CD14-positive monocyte (primary cell): ENCODE data around the gene KCNQ1. TPM values are rescaled to one million over a fixed set of nuclear protein-coding genes. Genes with fewer than 3 reads are reported as not detected.

Experiments
- DNase-seq, 3 donors: peaks; one replicate each; pipeline ENCODE4 v3.0.0-alpha.2; 2011 to 2022
- H2AFZ ChIP-seq: 2 replicates; pipeline ENCODE4 v1.6.0; 2012; ENCODE audit warnings: mild to moderate bottlenecking, low read depth, low read length, inconsistent platforms; ENCODE audit not compliant: insufficient read depth, poor library complexity, severe bottlenecking
- H3K27ac ChIP-seq, 2 donors: 1 replicate in 1 of 2; 2 replicates in 1 of 2; pipeline ENCODE4 v1.5.1; 2012 to 2013; ENCODE audit warnings: low read length in 2 of 2, control low read depth in 1 of 2, inconsistent platforms in 1 of 2, low read depth in 1 of 2, mild to moderate bottlenecking in 1 of 2
- H3K27me3 ChIP-seq, 2 donors: one replicate each; pipeline versions ENCODE4 v1.6.0 to v1.6.1; 2011 to 2013; ENCODE audit warnings: low read length in 2 of 2; ENCODE audit not compliant: control insufficient read depth in 2 of 2, insufficient read depth in 2 of 2
- H3K36me3 ChIP-seq, 2 donors: replicated peaks in 1 of 2; 1 replicate in 1 of 2; 2 replicates in 1 of 2; pipeline versions ENCODE4 v1.5.1 to v1.6.1; 2012 to 2013; ENCODE audit warnings: low read length in 2 of 2, control low read depth in 1 of 2, inconsistent platforms in 1 of 2, mild to moderate bottlenecking in 1 of 2; ENCODE audit not compliant: insufficient read depth in 2 of 2, control insufficient read depth in 1 of 2
- H3K4me1 ChIP-seq, 2 donors: 1 replicate in 1 of 2; 2 replicates in 1 of 2; pipeline versions ENCODE4 v1.5.1 to v1.6.1; 2012 to 2013; ENCODE audit warnings: low read length in 2 of 2, control low read depth in 1 of 2, inconsistent platforms in 1 of 2, mild to moderate bottlenecking in 1 of 2, moderate library complexity in 1 of 2; ENCODE audit not compliant: insufficient read depth in 2 of 2, control insufficient read depth in 1 of 2
- H3K4me2 ChIP-seq: replicated peaks from 2 replicates; pipeline ENCODE3; 2012; ENCODE audit warnings: low read length, moderate library complexity, mild to moderate bottlenecking; ENCODE audit not compliant: poor library complexity, severe bottlenecking; ENCODE audit errors: extremely low read depth
- H3K4me3 ChIP-seq, 3 experiments: fragments of 200-600 bp in 1 of 3; sonication (generic) in 1 of 3; replicated peaks in 1 of 3; 1 replicate in 2 of 3; 2 replicates in 1 of 3; pipeline ENCODE4 v1.5.1; 2011 to 2013; ENCODE audit warnings: low read length in 3 of 3, mild to moderate bottlenecking in 3 of 3, control low read depth in 2 of 3, low read depth in 2 of 3, inconsistent platforms in 1 of 3, moderate library complexity in 1 of 3
- H3K79me2 ChIP-seq: 2 replicates; pipeline ENCODE4 v1.6.0; 2012; ENCODE audit warnings: mild to moderate bottlenecking, control low read depth, inconsistent platforms, low read length, moderate library complexity; ENCODE audit not compliant: insufficient read depth
- H3K9ac ChIP-seq: 2 replicates; pipeline ENCODE4 v1.6.0; 2017; ENCODE audit warnings: low read length, mild to moderate bottlenecking; ENCODE audit not compliant: insufficient read depth, poor library complexity, severe bottlenecking
- H3K9me3 ChIP-seq, 2 donors: replicated peaks in 1 of 2; 1 replicate in 1 of 2; 2 replicates in 1 of 2; pipeline versions ENCODE4 v1.5.1 to v1.6.1; 2012 to 2013; ENCODE audit warnings: low read length in 2 of 2, control low read depth in 1 of 2; ENCODE audit not compliant: control insufficient read depth in 1 of 2, insufficient read depth in 1 of 2
- H4K20me1 ChIP-seq: 2 replicates; pipeline ENCODE4 v1.6.0; 2012; ENCODE audit warnings: mild to moderate bottlenecking, low read length, control low read depth, moderate library complexity; ENCODE audit not compliant: insufficient read depth
- H3K27ac Mint-ChIP-seq, 7 donors: one replicate each; pipeline ENCODE4 v1.8.0; 2020; ENCODE audit warnings: mild to moderate bottlenecking in 7 of 7, mixed read lengths in 7 of 7, moderate library complexity in 6 of 7, inconsistent platforms in 2 of 7
- H3K27me3 Mint-ChIP-seq, 3 donors: one replicate each; pipeline ENCODE4 v1.8.0; 2021 to 2022; ENCODE audit warnings: low read depth in 3 of 3, mild to moderate bottlenecking in 3 of 3, mixed read lengths in 3 of 3, moderate library complexity in 3 of 3, inconsistent platforms in 1 of 3
- H3K36me3 Mint-ChIP-seq, 2 donors: one replicate each; pipeline ENCODE4 v1.8.0; 2020; ENCODE audit warnings: mixed read lengths in 2 of 2, inconsistent platforms in 1 of 2, mild to moderate bottlenecking in 1 of 2
- H3K4me1 Mint-ChIP-seq: one replicate; pipeline ENCODE4 v1.8.0; 2020; ENCODE audit warnings: mild to moderate bottlenecking, mixed read lengths
- H3K4me3 Mint-ChIP-seq, 2 donors: one replicate each; pipeline ENCODE4 v1.8.0; 2020; ENCODE audit warnings: mild to moderate bottlenecking in 2 of 2, mixed read lengths in 2 of 2, moderate library complexity in 1 of 2
- H3K9me3 Mint-ChIP-seq, 7 donors: one replicate each; pipeline ENCODE4 v1.8.0; 2020 to 2022; ENCODE audit warnings: mixed read lengths in 7 of 7, mild to moderate bottlenecking in 6 of 7, moderate library complexity in 6 of 7, inconsistent platforms in 2 of 7
- WGBS: methylation state at CpG from one replicate; pipeline ENCODE4 v1.1.5; 2013; ENCODE audit warnings: missing lambda C conversion rate; ENCODE audit not compliant: insufficient coverage; 5-methylcytosine and 5-hydroxymethylcytosine counted together
- intact Hi-C, 2 donors: fragments of 100-400 bp; cut with micrococcal nuclease; formaldehyde crosslinking; loops; one replicate each; pipeline versions ENCODE4 v1.15.0 to v1.15.1; 2023
- polyA plus RNA-seq, 3 donors: library from polyadenylated mRNA; depleted of rRNA in 1 of 3; unstranded in 2 of 3; stranded (reverse) in 1 of 3; fragments of 300-500 nt in 2 of 3; fragments of >200 nt in 1 of 3; fragmentation: Illumina TruSeq in 2 of 3; gene quantifications; 1 replicate in 2 of 3; 2 replicates in 1 of 3; pipeline ENCODE4 v1.2.3, GENCODE V29; 2012 to 2021
- TF ChIP-seq, protein P1 (sequence below): fragments of 200-600 bp; IDR thresholded peaks from one replicate; pipeline ENCODE4 v1.8.0; 2022; ENCODE audit warnings: antibody characterized with exemption, mild to moderate bottlenecking

KCNQ1 gene
- polyA plus RNA-seq, 3 donors: 14.9 to 31.8 (median 21.6) TPM

DNA sequence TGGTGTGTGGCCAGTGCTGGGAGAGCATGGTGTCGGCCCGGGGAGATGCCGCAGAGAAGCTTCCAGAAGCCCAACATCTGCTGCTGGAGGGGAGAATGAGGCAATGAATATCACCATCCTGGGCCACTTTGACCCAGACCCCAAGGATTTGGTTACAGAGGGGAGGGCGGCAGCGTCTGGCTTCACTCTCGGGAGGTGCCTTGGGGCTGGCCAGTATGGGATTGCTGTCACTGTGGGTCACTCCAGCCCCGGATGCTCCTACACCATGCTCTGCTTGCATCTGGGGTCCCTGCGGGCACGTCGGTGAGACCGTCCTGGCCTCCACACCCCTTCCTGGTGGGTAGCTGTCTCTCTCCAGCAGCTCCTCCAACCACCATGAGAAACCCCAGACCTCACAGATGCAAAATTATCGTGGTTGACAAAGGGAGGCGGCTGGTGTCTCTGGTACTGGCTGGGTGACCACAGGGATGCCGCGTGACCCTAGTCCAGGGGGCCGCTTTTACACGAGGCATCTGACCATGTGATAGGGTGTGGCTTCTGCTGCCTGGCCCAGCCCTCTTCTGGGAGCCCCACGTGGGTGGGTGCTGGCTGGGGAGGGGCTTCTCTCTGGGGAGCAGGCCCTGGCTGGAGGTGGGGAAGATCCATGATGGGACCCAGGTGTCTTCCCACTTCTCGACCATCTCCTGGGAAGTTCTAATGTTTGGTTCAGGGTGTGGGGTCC is 5.7 kb downstream of the KCNQ1 start:
- no peak overlapping the region for H3K4me3 ChIP-seq
- Mint-ChIP-seq H3K4me1 (peaks cover 35% of the 10 kb centered on the region), H3K9me3 (peaks cover 0 to 9% (median 0%) of the 10 kb centered on the region in 7 donors), H3K36me3 (peaks cover 37 to 51% of the 10 kb centered on the region in 2 donors), H3K27me3 (peaks cover 0 to 3% (median 2%) of the 10 kb centered on the region in 3 donors), H3K4me3 (no peak overlapping the region), H3K27ac (no peak overlapping the region)
- peaks cover 33 to 35% of the 10 kb centered on the region in 2 donors for H3K4me1 ChIP-seq
- no peak overlapping the region for H3K4me2 ChIP-seq
- intact Hi-C loops: no loop called here
- H3K9me3 ChIP-seq: no peaks in the 10 kb centered on the region
- no peak overlapping the region for H3K9ac ChIP-seq
- peaks cover 80% of the 10 kb centered on the region for H3K79me2 ChIP-seq
- H4K20me1 ChIP-seq: peaks cover 100% of the 10 kb centered on the region
- no peak overlapping the region for H3K27ac ChIP-seq
- no peaks in the 10 kb centered on the region for H3K27me3 ChIP-seq
- no peak for DNase-seq
- no peak overlapping the region for H2AFZ ChIP-seq
- peaks cover 14 to 35% of the 10 kb centered on the region in 2 donors for H3K36me3 ChIP-seq
- TF ChIP-seq, protein P1, sequence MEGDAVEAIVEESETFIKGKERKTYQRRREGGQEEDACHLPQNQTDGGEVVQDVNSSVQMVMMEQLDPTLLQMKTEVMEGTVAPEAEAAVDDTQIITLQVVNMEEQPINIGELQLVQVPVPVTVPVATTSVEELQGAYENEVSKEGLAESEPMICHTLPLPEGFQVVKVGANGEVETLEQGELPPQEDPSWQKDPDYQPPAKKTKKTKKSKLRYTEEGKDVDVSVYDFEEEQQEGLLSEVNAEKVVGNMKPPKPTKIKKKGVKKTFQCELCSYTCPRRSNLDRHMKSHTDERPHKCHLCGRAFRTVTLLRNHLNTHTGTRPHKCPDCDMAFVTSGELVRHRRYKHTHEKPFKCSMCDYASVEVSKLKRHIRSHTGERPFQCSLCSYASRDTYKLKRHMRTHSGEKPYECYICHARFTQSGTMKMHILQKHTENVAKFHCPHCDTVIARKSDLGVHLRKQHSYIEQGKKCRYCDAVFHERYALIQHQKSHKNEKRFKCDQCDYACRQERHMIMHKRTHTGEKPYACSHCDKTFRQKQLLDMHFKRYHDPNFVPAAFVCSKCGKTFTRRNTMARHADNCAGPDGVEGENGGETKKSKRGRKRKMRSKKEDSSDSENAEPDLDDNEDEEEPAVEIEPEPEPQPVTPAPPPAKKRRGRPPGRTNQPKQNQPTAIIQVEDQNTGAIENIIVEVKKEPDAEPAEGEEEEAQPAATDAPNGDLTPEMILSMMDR: no peak
- 86% methylated on average over 17 of the region's 19 CpGs for WGBS

DNA sequence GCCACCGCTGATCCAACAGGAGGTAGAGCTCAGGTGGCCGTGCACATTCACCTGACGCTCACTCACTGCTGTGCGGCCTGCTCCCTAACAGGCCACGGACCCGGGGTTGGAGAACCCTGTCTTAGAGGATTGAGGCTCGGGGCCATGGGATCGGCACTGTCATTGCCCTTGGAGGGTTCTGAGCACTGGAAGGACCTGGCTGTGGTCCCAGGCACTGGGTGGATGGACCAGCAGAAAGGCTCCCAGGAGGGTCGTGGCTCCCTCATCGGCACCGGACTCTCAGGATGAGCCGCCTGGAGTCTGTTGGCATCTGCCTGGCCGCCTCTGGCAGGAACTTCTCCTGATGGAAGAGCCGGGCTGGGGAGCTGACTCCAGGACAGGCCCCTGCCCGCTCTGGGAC is 6.5 kb downstream of the KCNQ1 start:
- H3K79me2 ChIP-seq: peaks cover 72% of the 10 kb centered on the region
- intact Hi-C loops: no loop called here
- H4K20me1 ChIP-seq: peaks cover 100% of the 10 kb centered on the region
- no peak overlapping the region for H3K4me2 ChIP-seq
- H3K4me1 Mint-ChIP-seq: peaks cover 28% of the 10 kb centered on the region
- TF ChIP-seq, protein P1: no peak
- H3K36me3 ChIP-seq: peaks cover 14 to 35% of the 10 kb centered on the region in 2 donors
- H3K27ac ChIP-seq: no peak overlapping the region
- H3K4me1 ChIP-seq: peaks cover 25 to 26% of the 10 kb centered on the region in 2 donors
- H3K9me3 Mint-ChIP-seq: peaks cover 0 to 9% (median 0%) of the 10 kb centered on the region in 7 donors
- H3K9ac ChIP-seq: no peak overlapping the region
- H2AFZ ChIP-seq: no peak overlapping the region
- WGBS: 96% methylated on average over 15 of the region's 15 CpGs
- no peaks in the 10 kb centered on the region for H3K27me3 ChIP-seq
- no peak overlapping the region for H3K27ac Mint-ChIP-seq
- H3K9me3 ChIP-seq: no peaks in the 10 kb centered on the region
- H3K36me3 Mint-ChIP-seq: peaks cover 39 to 53% of the 10 kb centered on the region in 2 donors
- H3K27me3 Mint-ChIP-seq: peaks cover 0 to 3% (median 2%) of the 10 kb centered on the region in 3 donors
- DNase-seq: no peak
- no peak overlapping the region for H3K4me3 ChIP-seq
- H3K4me3 Mint-ChIP-seq: no peak overlapping the region
